H9 (cell line): ENCODE measurements around the gene MSL3. TPM values are rescaled to one million over a fixed set of nuclear protein-coding genes. Genes with fewer than 3 reads are reported as not detected.

Experiments used
- DNase-seq: peaks from one replicate; pipeline ENCODE4 v3.0.0-alpha.2; 2017
- H2AFZ ChIP-seq: one replicate; pipeline ENCODE4 v1.6.1; 2013; ENCODE audit warnings: mild to moderate bottlenecking, low read length, control low read depth, moderate library complexity
- H2AK5ac ChIP-seq: 2 replicates; pipeline ENCODE4 v1.6.1; 2013; ENCODE audit warnings: low read length, control low read depth, mixed read lengths; ENCODE audit not compliant: insufficient read length
- H2BK120ac ChIP-seq: one replicate; pipeline ENCODE4 v1.6.1; 2013; ENCODE audit warnings: low read depth, mild to moderate bottlenecking, low read length, control low read depth, inconsistent platforms; ENCODE audit not compliant: poor library complexity, severe bottlenecking
- H2BK12ac ChIP-seq: 2 replicates; pipeline ENCODE4 v1.6.1; 2013; ENCODE audit warnings: low read length, control low read depth, mixed read lengths, low read depth; ENCODE audit not compliant: insufficient read length
- H2BK15ac ChIP-seq: 2 replicates; pipeline ENCODE4 v1.6.1; 2013; ENCODE audit warnings: low read depth, low read length, control low read depth
- H2BK20ac ChIP-seq: one replicate; pipeline ENCODE4 v1.6.1; 2013; ENCODE audit warnings: low read depth, mild to moderate bottlenecking, low read length, control low read depth, inconsistent platforms; ENCODE audit not compliant: poor library complexity, severe bottlenecking
- H2BK5ac ChIP-seq: 2 replicates; pipeline ENCODE4 v1.6.1; 2013; ENCODE audit warnings: low read length, control low read depth, mixed read lengths; ENCODE audit not compliant: insufficient read length
- H3K14ac ChIP-seq: 2 replicates; pipeline ENCODE4 v1.6.1; 2013; ENCODE audit warnings: low read length, control low read depth; ENCODE audit not compliant: insufficient read depth
- H3K18ac ChIP-seq: 2 replicates; pipeline ENCODE4 v1.6.1; 2013; ENCODE audit warnings: low read depth, mild to moderate bottlenecking, mixed read lengths, low read length, control low read depth; ENCODE audit not compliant: insufficient read length
- H3K23ac ChIP-seq: 2 replicates; pipeline ENCODE4 v1.6.1; 2013; ENCODE audit warnings: low read length, control low read depth, mixed read lengths, low read depth; ENCODE audit not compliant: insufficient read length
- H3K23me2 ChIP-seq: 2 replicates; pipeline ENCODE4 v1.6.1; 2013; ENCODE audit warnings: low read depth, mild to moderate bottlenecking, mixed read lengths, low read length, control low read depth; ENCODE audit not compliant: insufficient read length, poor library complexity, severe bottlenecking
- H3K27ac ChIP-seq: 2 replicates; pipeline ENCODE4 v1.5.1; 2013; ENCODE audit warnings: low read length, control low read depth, mixed read lengths, low read depth; ENCODE audit not compliant: insufficient read length
- H3K27me3 ChIP-seq: 2 replicates; pipeline ENCODE4 v1.6.1; 2013; ENCODE audit warnings: low read length, control low read depth, inconsistent platforms; ENCODE audit not compliant: insufficient read depth
- H3K4ac ChIP-seq: 2 replicates; pipeline ENCODE4 v1.6.1; 2013; ENCODE audit warnings: low read depth, mild to moderate bottlenecking, control low read depth, inconsistent platforms, low read length, moderate library complexity
- H3K4me1 ChIP-seq: 2 replicates; pipeline ENCODE4 v1.6.1; 2013; ENCODE audit warnings: low read length, control low read depth, inconsistent platforms; ENCODE audit not compliant: insufficient read depth
- H3K4me2 ChIP-seq: 2 replicates; pipeline ENCODE4 v1.6.1; 2013; ENCODE audit warnings: low read length, control low read depth, mixed read lengths; ENCODE audit not compliant: insufficient read length, insufficient read depth
- H3K56ac ChIP-seq: 2 replicates; pipeline ENCODE4 v1.6.1; 2013; ENCODE audit warnings: low read depth, mild to moderate bottlenecking, mixed read lengths, low read length, control low read depth; ENCODE audit not compliant: insufficient read length
- H3K79me1 ChIP-seq: 2 replicates; pipeline ENCODE4 v1.6.1; 2013; ENCODE audit warnings: low read depth, mild to moderate bottlenecking, moderate library complexity, low read length, control low read depth, inconsistent platforms; ENCODE audit not compliant: insufficient read depth, poor library complexity, severe bottlenecking
- H3K79me2 ChIP-seq: 2 replicates; pipeline ENCODE4 v1.6.1; 2013; ENCODE audit warnings: low read length, control low read depth, inconsistent platforms; ENCODE audit not compliant: insufficient read depth
- H3K9ac ChIP-seq: 2 replicates; pipeline ENCODE4 v1.6.1; 2013; ENCODE audit warnings: low read length, control low read depth, mixed read lengths; ENCODE audit not compliant: insufficient read length; ENCODE audit errors: extremely low read depth
- H3K9me3 ChIP-seq: one replicate; pipeline ENCODE4 v1.6.1; 2013; ENCODE audit warnings: low read depth, low read length, inconsistent platforms; ENCODE audit not compliant: control insufficient read depth
- H3T11ph ChIP-seq: one replicate; pipeline ENCODE4 v1.6.1; 2013; ENCODE audit warnings: mild to moderate bottlenecking, low read length, control low read depth, inconsistent platforms
- H4K20me1 ChIP-seq: one replicate; pipeline ENCODE4 v1.6.1; 2013; ENCODE audit not compliant: control insufficient read depth, insufficient read length, insufficient read depth
- H4K5ac ChIP-seq: 2 replicates; pipeline ENCODE4 v1.6.1; 2013; ENCODE audit warnings: low read depth, mild to moderate bottlenecking, mixed read lengths, low read length, control low read depth; ENCODE audit not compliant: insufficient read length
- H4K8ac ChIP-seq: replicated peaks from 2 replicates; pipeline ENCODE4 v1.6.1; 2013; ENCODE audit warnings: low read length, control low read depth, mixed read lengths, low read depth; ENCODE audit not compliant: insufficient read length
- H4K91ac ChIP-seq: 2 replicates; pipeline ENCODE4 v1.6.1; 2013; ENCODE audit warnings: low read depth, mild to moderate bottlenecking, moderate library complexity, mixed read lengths, low read length, control low read depth; ENCODE audit not compliant: insufficient read length
- H3K27ac Mint-ChIP-seq, 3 experiments: 2 replicates in 2 of 3; 3 replicates in 1 of 3; pipeline ENCODE4 v1.8.0; 2020 to 2021; ENCODE audit warnings: mixed read lengths in 3 of 3, mild to moderate bottlenecking in 1 of 3, moderate library complexity in 1 of 3
- H3K27me3 Mint-ChIP-seq: 2 replicates; pipeline ENCODE4 v1.8.0; 2021; ENCODE audit warnings: low read depth, mild to moderate bottlenecking, moderate library complexity, mixed read lengths
- H3K36me3 Mint-ChIP-seq, 3 experiments: 2 replicates in 2 of 3; 3 replicates in 1 of 3; pipeline ENCODE4 v1.8.0; 2020 to 2021; ENCODE audit warnings: low read depth in 3 of 3, mixed read lengths in 3 of 3; ENCODE audit not compliant: insufficient read depth in 1 of 3
- H3K4me1 Mint-ChIP-seq, 2 experiments: 2 replicates each; pipeline ENCODE4 v1.8.0; 2020; ENCODE audit warnings: mixed read lengths in 2 of 2
- H3K4me3 Mint-ChIP-seq, 2 experiments: 2 replicates in 1 of 2; 3 replicates in 1 of 2; pipeline ENCODE4 v1.8.0; 2020 to 2021; ENCODE audit warnings: mild to moderate bottlenecking in 2 of 2, mixed read lengths in 2 of 2, moderate library complexity in 1 of 2
- H3K9me3 Mint-ChIP-seq, 2 experiments: 2 replicates in 1 of 2; 3 replicates in 1 of 2; pipeline ENCODE4 v1.8.0; 2020; ENCODE audit warnings: mild to moderate bottlenecking in 2 of 2, mixed read lengths in 2 of 2, moderate library complexity in 1 of 2
- WGBS: extraction: QIAGEN DNeasy Blood & Tissue Kit; methylation state at CpG from one replicate; pipeline ENCODE4 v1.1.7; 2013; ENCODE audit warnings: missing lambda C conversion rate, low lambda C conversion rate, mixed read lengths; ENCODE audit not compliant: insufficient read length; ENCODE audit errors: extremely low coverage; 5-methylcytosine and 5-hydroxymethylcytosine counted together
- total RNA-seq: library from RNA; stranded (reverse); gene quantifications from 2 replicates; pipeline ENCODE4 v1.2.1, GENCODE V29; 2021
- TF ChIP-seq, protein P1 (sequence below): fragments of 200-600 bp; sonication (generic); conservative IDR thresholded peaks from 3 replicates; pipeline ENCODE4 v1.8.0; 2021; ENCODE audit warnings: antibody characterized with exemption, mild to moderate bottlenecking

Gene MSL3
- total RNA-seq, 1 experiment from 2014 or later: 13.0 TPM

- peaks cover 21% of the 10 kb centered on the region for H3K27me3 Mint-ChIP-seq
- H2AFZ ChIP-seq: no peak overlapping the region
- no CpG with 5 or more reads among the region's 4 CpGs for WGBS
Observed at GRCh38 chrX:11750694-11751093, 7.3 kb upstream of the MSL3 start.

More at GRCh38 chrX:11750694-11751093, 7.3 kb upstream of the MSL3 start:
- no peak overlapping the region for H2BK12ac ChIP-seq
- H2BK120ac ChIP-seq: no peak overlapping the region
- H3K27ac ChIP-seq: no peak overlapping the region
- no peaks in the 10 kb centered on the region for H3K79me1 ChIP-seq
- no peak overlapping the region for H2BK5ac ChIP-seq
- no peak overlapping the region for H2BK15ac ChIP-seq
- no peaks in the 10 kb centered on the region for H3K4me1 ChIP-seq
- no peak overlapping the region for H4K5ac ChIP-seq
- H3K14ac ChIP-seq: no peak overlapping the region
- no peaks in the 10 kb centered on the region for H3K9me3 ChIP-seq
- H4K91ac ChIP-seq: no peak overlapping the region
- H2AK5ac ChIP-seq: no peak overlapping the region
- no peak overlapping the region for H3K4me2 ChIP-seq
- no peak overlapping the region for H3K4ac ChIP-seq
- peaks cover 48 to 57% of the 10 kb centered on the region in 2 experiments for H3K9me3 Mint-ChIP-seq
- no peak overlapping the region for H4K8ac ChIP-seq
- no peaks in the 10 kb centered on the region for H3K4me1 Mint-ChIP-seq
- no peaks in the 10 kb centered on the region; a peak in 2 of 7 replicates for H3K36me3 Mint-ChIP-seq
- H3K9ac ChIP-seq: no peak overlapping the region
- H3K27me3 ChIP-seq: no peaks in the 10 kb centered on the region; the same call in 1 of the 2 replicates
- no peaks in the 10 kb centered on the region for H3K79me2 ChIP-seq
- no peaks in the 10 kb centered on the region for H3K23me2 ChIP-seq
- no peak overlapping the region for H3K23ac ChIP-seq
- no peak overlapping the region for H3K18ac ChIP-seq
- no peaks in the 10 kb centered on the region for H4K20me1 ChIP-seq
- no peak for DNase-seq
- H2BK20ac ChIP-seq: no peak overlapping the region
- no peak overlapping the region for H3K27ac Mint-ChIP-seq
- H3T11ph ChIP-seq: no peak overlapping the region
- no peak overlapping the region for H3K4me3 Mint-ChIP-seq
- TF ChIP-seq, protein P1, sequence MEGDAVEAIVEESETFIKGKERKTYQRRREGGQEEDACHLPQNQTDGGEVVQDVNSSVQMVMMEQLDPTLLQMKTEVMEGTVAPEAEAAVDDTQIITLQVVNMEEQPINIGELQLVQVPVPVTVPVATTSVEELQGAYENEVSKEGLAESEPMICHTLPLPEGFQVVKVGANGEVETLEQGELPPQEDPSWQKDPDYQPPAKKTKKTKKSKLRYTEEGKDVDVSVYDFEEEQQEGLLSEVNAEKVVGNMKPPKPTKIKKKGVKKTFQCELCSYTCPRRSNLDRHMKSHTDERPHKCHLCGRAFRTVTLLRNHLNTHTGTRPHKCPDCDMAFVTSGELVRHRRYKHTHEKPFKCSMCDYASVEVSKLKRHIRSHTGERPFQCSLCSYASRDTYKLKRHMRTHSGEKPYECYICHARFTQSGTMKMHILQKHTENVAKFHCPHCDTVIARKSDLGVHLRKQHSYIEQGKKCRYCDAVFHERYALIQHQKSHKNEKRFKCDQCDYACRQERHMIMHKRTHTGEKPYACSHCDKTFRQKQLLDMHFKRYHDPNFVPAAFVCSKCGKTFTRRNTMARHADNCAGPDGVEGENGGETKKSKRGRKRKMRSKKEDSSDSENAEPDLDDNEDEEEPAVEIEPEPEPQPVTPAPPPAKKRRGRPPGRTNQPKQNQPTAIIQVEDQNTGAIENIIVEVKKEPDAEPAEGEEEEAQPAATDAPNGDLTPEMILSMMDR: no peak
- no peak overlapping the region for H3K56ac ChIP-seq
